Skin epidermis (tissue), 12 donors: ENCODE results near the gene RBFOX1.

Experiments used
- H3K27ac ChIP-seq, 21 experiments: fragments of 200-600 bp; sonication (generic) in 11 of 21; one replicate each; pipeline ENCODE4 v1.5.0; 2020; ENCODE audit warnings: mild to moderate bottlenecking in 3 of 21, inconsistent platforms in 2 of 21, moderate library complexity in 2 of 21
- H3K4me3 ChIP-seq, 7 experiments: fragments of 200-600 bp; sonication (generic) in 2 of 7; one replicate each; pipeline ENCODE4 v1.5.0; 2020; ENCODE audit warnings: inconsistent platforms in 2 of 7, mild to moderate bottlenecking in 2 of 7, moderate library complexity in 1 of 7

RBFOX1 gene

GRCh38 chr16:7716660-7717550 is 384.3 kb downstream of the RBFOX1 start:
- Histone ChIP-seq H3K27ac (no peak overlapping the region), H3K4me3 (no peak overlapping the region)

- no peak overlapping the region for H3K27ac ChIP-seq
- H3K4me3 ChIP-seq, result no peak overlapping the region
Measured at GRCh38 chr16:7722761-7723160, 390.1 kb downstream of the RBFOX1 start.

GRCh38 chr16:7731141-7731540 is 398.5 kb downstream of the RBFOX1 start:
- H3K4me3 ChIP-seq, result no peak overlapping the region
- no peak overlapping the region for H3K27ac ChIP-seq

- H3K27ac ChIP-seq, result no peak overlapping the region
Measured at GRCh38 chr16:7736138-7736665, 403.6 kb downstream of the RBFOX1 start.

GRCh38 chr16:7742626-7743025 is 410.0 kb downstream of the RBFOX1 start:
- H3K27ac ChIP-seq, result no peak overlapping the region

More at GRCh38 chr16:7736138-7736665, 403.6 kb downstream of the RBFOX1 start:
- H3K4me3 ChIP-seq, result no peak overlapping the region

GRCh38 chr16:7744546-7745264 is 412.1 kb downstream of the RBFOX1 start:
- Histone ChIP-seq H3K27ac (peak overlapping the region in 5 of 21 experiments; percentile 8 to 49 (median 41)), H3K4me3 (no peak overlapping the region)

More at GRCh38 chr16:7742626-7743025, 410.0 kb downstream of the RBFOX1 start:
- H3K4me3 ChIP-seq, result no peak overlapping the region

GRCh38 chr16:7745276-7745675 is 412.6 kb downstream of the RBFOX1 start:
- no peak overlapping the region for H3K4me3 ChIP-seq
- H3K27ac ChIP-seq, result peak overlapping the region in 2 of 21 experiments; percentile 30 to 41

GRCh38 chr16:7746941-7747340 is 414.3 kb downstream of the RBFOX1 start:
- Histone ChIP-seq H3K27ac (peak overlapping the region in 4 of 21 experiments; percentile 16 to 56 (median 40)), H3K4me3 (no peak overlapping the region)

- H3K4me3 ChIP-seq, result no peak overlapping the region
- peak overlapping the region in 2 of 21 experiments; percentile 34 to 43 for H3K27ac ChIP-seq
Measured at GRCh38 chr16:7748522-7748921, 415.9 kb downstream of the RBFOX1 start.

GRCh38 chr16:7755347-7755882 is 422.8 kb downstream of the RBFOX1 start:
- Histone ChIP-seq H3K27ac (no peak overlapping the region), H3K4me3 (no peak overlapping the region)
